ENCODE data around the gene EFCAB5. TPM values are rescaled to one million over a fixed set of nuclear protein-coding genes. Genes with fewer than 3 reads are reported as not detected.

Gene EFCAB5
- total RNA-seq, 1 donor from 2014 or later, result not detected

DNA sequence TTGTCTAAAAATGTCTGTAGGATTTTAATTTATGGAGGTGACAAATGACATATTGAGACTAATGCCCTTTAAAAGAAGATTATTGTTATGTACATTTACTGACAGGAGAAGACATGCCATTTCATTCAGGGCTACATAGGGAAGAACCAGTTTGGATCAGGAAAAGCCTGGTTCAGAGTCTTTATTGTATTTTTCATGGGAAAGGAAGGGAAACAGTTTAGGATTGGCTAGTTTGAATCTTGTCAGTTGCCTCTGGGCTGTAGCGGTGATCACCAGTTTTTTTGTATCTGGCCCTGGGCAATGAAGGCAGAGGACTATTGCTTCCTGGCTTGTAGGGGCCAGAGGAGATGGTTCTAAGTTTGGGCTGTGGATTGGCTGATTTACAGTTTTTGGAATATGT is 206.9 kb downstream of the EFCAB5 start:
- Histone ChIP-seq H3K4me1 (peaks cover 5% of the 10 kb centered on the region), H3K9me3 (replicated peaks) (no peaks in the 10 kb centered on the region), H3K27ac (replicated peaks) (no peak overlapping the region), H3K27me3 (ENCODE audit: low read depth) (no peaks in the 10 kb centered on the region), H3K36me3 (peaks cover 7% of the 10 kb centered on the region), H3K4me3 (no peak overlapping the region)
- TF ChIP-seq CTCF (IDR thresholded peaks at IDR 0.05; ENCODE audit: borderline replicate concordance), result no peak
- intact Hi-C loops (cut with micrococcal nuclease), result no loop called here
- no peak for DNase-seq

DNA sequence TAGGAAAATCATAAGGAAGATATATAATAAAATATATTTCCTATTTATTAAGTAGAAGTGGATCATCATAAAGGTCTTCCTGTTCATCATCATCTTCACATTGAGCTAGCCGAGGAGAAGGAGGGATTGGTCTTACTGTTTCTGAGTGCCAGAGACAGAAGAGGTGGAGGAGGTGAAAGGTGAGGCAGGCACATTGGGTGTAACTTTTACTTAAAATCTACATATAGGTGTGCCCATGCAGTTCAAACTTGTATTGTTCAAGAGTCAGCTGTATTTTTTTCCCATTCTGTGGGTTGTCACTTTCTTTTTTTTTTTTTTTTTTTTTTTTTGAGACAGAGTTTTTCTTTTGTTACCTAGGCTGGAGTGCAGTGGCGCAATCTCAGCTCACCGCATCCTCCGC is 210.0 kb downstream of the EFCAB5 start:
- H3K4me1 ChIP-seq, result no peaks in the 10 kb centered on the region
- intact Hi-C loops (cut with micrococcal nuclease), result no loop called here
- peaks cover 10% of the 10 kb centered on the region for H3K36me3 ChIP-seq
- no peak for DNase-seq
- no peaks in the 10 kb centered on the region for H3K27me3 ChIP-seq (ENCODE audit: low read depth)
- TF ChIP-seq CTCF (IDR thresholded peaks at IDR 0.05; ENCODE audit: borderline replicate concordance), result no peak
- no peak overlapping the region for H3K27ac ChIP-seq (replicated peaks)
- H3K9me3 ChIP-seq (replicated peaks), result no peaks in the 10 kb centered on the region
- H3K4me3 ChIP-seq, result no peak overlapping the region

- intact Hi-C loops (cut with micrococcal nuclease), result no loop called here
- Histone ChIP-seq H3K4me1 (peaks cover 7% of the 10 kb centered on the region), H3K9me3 (replicated peaks) (peaks cover 2% of the 10 kb centered on the region), H3K36me3 (peaks cover 10% of the 10 kb centered on the region), H3K27ac (replicated peaks) (no peak overlapping the region), H3K27me3 (ENCODE audit: low read depth) (no peaks in the 10 kb centered on the region), H3K4me3 (no peak overlapping the region)
- TF ChIP-seq CTCF (IDR thresholded peaks at IDR 0.05; ENCODE audit: borderline replicate concordance), result no peak
- DNase-seq, result no peak
Measured at GRCh38 chr17:30153463-30153862, 212.0 kb downstream of the EFCAB5 start.

DNA sequence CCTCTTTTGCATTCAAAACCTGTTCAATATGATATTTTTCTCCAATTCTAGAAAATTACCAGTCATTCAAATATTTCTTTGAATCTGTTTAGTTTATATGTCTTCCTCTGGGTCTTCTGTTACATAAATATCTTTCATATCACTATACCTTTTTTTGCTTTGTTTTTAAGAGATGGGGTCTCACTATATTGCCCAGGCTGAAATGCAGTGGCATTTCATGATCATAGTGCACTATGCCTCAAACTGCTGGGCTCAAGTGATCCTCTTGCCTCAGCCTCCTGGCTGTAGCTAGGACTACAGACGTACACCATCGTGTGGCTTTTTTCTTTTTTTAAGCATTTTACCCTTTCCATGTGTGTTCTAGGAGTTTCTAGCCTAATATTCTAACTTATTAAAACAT is 214.0 kb downstream of the EFCAB5 start:
- no peak overlapping the region for H3K4me3 ChIP-seq
- no peak for TF ChIP-seq CTCF (IDR thresholded peaks at IDR 0.05; ENCODE audit: borderline replicate concordance)
- no peak overlapping the region for H3K27ac ChIP-seq (replicated peaks)
- H3K36me3 ChIP-seq, result peaks cover 25% of the 10 kb centered on the region
- no peak for DNase-seq
- peaks cover 21% of the 10 kb centered on the region for H3K9me3 ChIP-seq (replicated peaks)
- H3K4me1 ChIP-seq, result peaks cover 7% of the 10 kb centered on the region
- H3K27me3 ChIP-seq (ENCODE audit: low read depth), result no peaks in the 10 kb centered on the region
- intact Hi-C loops (cut with micrococcal nuclease), result no loop called here

Small RNA genes within 50 kb of the gene (microRNA-seq; reads per million reads assigned to microRNA genes)
- not detected for gene MIR423

Other genes with a start within 250 kb of the EFCAB5 start
- gene SSH2, start 11.4 kb upstream of the EFCAB5 start, total RNA-seq, result 28.6 TPM
- 26.9 TPM for gene NSRP1, start 175.2 kb downstream of the EFCAB5 start, total RNA-seq

Data from left ventricle myocardium inferior (tissue), 1 donor.